ENCODE results near the gene APBA1. TPM values are rescaled to one million over a fixed set of nuclear protein-coding genes. Genes with fewer than 3 reads are reported as not detected.

Gene APBA1
- polyA plus RNA-seq, 1 experiment: 4.6 TPM

- no peak for DNase-seq (ENCODE audit: low read depth)
- Histone ChIP-seq H3K36me3 (ENCODE audit: control insufficient read depth, insufficient read depth, low read length) (no peaks in the 10 kb centered on the region), H3K27me3 (ENCODE audit: control insufficient read depth, insufficient read depth, low read length) (no peaks in the 10 kb centered on the region), H3K4me3 (ENCODE audit: low read depth, low read length) (no peak overlapping the region)
- TF ChIP-seq CTCF (IDR thresholded peaks at IDR 0.05; ENCODE audit: insufficient read depth, low read depth, low read length): no peak
- ChIA-PET CTCF (interaction anchor here (0.8 to 1.2 kb wide), 6 partner anchors 9 to 142 kb away, joined by 3 to 9 read pairs (median 3); no protein-coding TSS in a partner anchor), POLR2A (interaction anchor here (0.6 to 0.7 kb wide), 3 partner anchors 9 to 97 kb away, joined by 3 to 4 read pairs (median 3); no protein-coding TSS in a partner anchor)
Measured at GRCh38 chr9:69554945-69555344, 117.2 kb downstream of the APBA1 start.

- Histone ChIP-seq H3K4me3 (ENCODE audit: low read depth, low read length) (no peak overlapping the region), H3K36me3 (ENCODE audit: control insufficient read depth, insufficient read depth, low read length) (no peaks in the 10 kb centered on the region), H3K27me3 (ENCODE audit: control insufficient read depth, insufficient read depth, low read length) (no peaks in the 10 kb centered on the region)
- CTCF ChIA-PET: interaction anchor here (0.6 to 5.4 kb wide), 8 partner anchors 56 to 256 kb away, joined by 3 to 98 read pairs (median 4); no protein-coding TSS in a partner anchor
- DNase-seq (ENCODE audit: low read depth): no peak
- POLR2A ChIA-PET: no interaction called here
- TF ChIP-seq CTCF (IDR thresholded peaks at IDR 0.05; ENCODE audit: insufficient read depth, low read depth, low read length): peak; percentile 86
Measured at GRCh38 chr9:69549310-69550202, 122.6 kb downstream of the APBA1 start.

DNA sequence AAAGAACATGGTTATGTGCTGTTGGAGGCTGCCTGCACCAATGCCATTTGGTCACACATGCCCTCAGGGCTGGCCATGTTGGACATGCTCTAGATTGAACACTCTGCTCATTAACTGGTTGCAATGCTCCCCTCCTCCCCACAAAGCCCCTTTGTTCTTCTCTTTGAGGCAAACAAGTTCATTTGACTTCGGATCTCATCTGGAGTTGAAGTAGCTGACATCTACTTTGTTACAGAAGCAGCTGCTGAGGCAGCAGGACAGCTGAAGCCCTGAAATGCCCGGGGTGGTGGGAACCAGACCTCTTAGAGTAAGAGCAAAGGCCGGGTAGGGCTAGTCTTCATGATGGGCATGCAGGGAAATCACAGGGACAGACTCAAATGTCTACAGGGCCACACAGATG is 123.5 kb downstream of the APBA1 start:
- Histone ChIP-seq H3K4me3 (ENCODE audit: low read depth, low read length) (no peak overlapping the region), H3K36me3 (ENCODE audit: control insufficient read depth, insufficient read depth, low read length) (no peaks in the 10 kb centered on the region), H3K27me3 (ENCODE audit: control insufficient read depth, insufficient read depth, low read length) (no peaks in the 10 kb centered on the region)
- DNase-seq (ENCODE audit: low read depth): no peak
- ChIA-PET CTCF (interaction anchor here (1.0 to 5.4 kb wide), 6 partner anchors 28 to 136 kb away, joined by 3 to 98 read pairs (median 5); no protein-coding TSS in a partner anchor), POLR2A (interaction anchor here (0.5 kb wide), 1 partner anchor 320 kb away, joined by 5 read pairs; no protein-coding TSS in a partner anchor)
- no peak for TF ChIP-seq CTCF (IDR thresholded peaks at IDR 0.05; ENCODE audit: insufficient read depth, low read depth, low read length)

GRCh38 chr9:69546265-69546664 is 125.9 kb downstream of the APBA1 start:
- peak; percentile 49 for TF ChIP-seq CTCF (IDR thresholded peaks at IDR 0.05; ENCODE audit: insufficient read depth, low read depth, low read length)
- H3K27me3 ChIP-seq (ENCODE audit: control insufficient read depth, insufficient read depth, low read length): no peaks in the 10 kb centered on the region
- CTCF ChIA-PET: interaction anchor here (0.8 to 5.4 kb wide), 8 partner anchors 9 to 154 kb away, joined by 3 to 98 read pairs (median 5); no protein-coding TSS in a partner anchor
- H3K36me3 ChIP-seq (ENCODE audit: control insufficient read depth, insufficient read depth, low read length): no peaks in the 10 kb centered on the region
- POLR2A ChIA-PET: interaction anchor here (0.6 kb wide), 1 partner anchor 9 kb away, joined by 3 read pairs; no protein-coding TSS in a partner anchor
- no peak for DNase-seq (ENCODE audit: low read depth)
- no peak overlapping the region for H3K4me3 ChIP-seq (ENCODE audit: low read depth, low read length)

All from BJ (cell line).